HG03175 (cell line): ENCODE results near the gene MED16.

Experiments used
- ATAC-seq: cut with Tn5 transposase; IDR thresholded peaks from one replicate; pipeline ENCODE4 v1.9.1; 2021; ENCODE audit warnings: mild to moderate bottlenecking, moderate library complexity; ENCODE audit not compliant: unreplicated experiment

MED16 gene

DNA sequence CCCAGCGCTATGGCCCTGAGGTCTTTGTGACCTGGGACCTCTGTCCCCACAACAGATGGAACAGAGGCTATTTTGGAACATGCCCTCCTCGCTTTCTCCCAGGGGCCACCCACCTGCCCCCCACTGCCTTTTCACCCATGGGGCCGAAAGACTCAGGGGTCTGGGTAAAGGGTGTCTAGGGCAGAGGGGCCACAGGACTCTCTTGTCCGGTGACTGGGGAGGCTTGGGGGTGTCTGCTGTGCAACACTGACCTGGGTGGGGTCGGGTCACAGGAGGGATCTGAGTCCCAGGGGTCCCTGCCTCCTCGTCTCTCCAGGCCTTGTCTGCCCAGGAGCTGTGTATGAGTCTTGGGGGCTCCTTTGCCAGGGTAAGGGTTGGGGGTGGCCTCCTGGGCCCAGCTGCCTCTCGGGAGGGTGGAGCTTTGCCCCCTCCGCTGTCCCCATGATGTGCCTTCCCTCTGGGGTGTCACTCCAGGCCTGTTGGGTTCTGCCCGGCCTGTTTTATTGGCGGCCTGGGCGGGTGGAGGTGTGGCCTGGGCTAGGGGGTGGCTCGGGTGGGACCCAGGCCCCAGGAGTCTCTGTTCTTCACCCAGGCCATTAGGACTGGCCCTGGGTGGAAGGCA, 34.9 kb upstream of the MED16 start:
- no peak for ATAC-seq

DNA sequence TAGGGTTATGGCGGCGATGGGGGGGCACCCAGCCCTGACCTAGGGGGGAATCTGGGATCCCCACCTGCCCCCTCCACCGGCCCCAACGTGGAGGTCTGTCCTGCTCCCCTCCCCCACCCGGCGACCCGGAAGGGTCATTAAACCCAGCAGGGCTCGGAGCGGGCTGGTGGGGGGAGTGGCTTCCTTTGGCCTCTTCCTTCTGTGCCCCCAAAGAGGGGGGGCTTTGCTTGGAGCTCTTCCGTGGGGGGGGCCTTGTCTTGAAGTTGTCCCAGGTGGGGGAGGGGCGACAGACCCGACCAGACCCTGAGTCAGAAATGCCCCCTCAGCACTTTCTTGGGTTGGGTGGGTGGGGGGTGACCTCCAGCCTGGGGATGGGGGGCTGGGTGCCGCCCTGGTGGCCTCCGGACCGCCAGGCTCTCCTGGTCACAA, 34.4 kb upstream of the MED16 start:
- no peak for ATAC-seq

DNA sequence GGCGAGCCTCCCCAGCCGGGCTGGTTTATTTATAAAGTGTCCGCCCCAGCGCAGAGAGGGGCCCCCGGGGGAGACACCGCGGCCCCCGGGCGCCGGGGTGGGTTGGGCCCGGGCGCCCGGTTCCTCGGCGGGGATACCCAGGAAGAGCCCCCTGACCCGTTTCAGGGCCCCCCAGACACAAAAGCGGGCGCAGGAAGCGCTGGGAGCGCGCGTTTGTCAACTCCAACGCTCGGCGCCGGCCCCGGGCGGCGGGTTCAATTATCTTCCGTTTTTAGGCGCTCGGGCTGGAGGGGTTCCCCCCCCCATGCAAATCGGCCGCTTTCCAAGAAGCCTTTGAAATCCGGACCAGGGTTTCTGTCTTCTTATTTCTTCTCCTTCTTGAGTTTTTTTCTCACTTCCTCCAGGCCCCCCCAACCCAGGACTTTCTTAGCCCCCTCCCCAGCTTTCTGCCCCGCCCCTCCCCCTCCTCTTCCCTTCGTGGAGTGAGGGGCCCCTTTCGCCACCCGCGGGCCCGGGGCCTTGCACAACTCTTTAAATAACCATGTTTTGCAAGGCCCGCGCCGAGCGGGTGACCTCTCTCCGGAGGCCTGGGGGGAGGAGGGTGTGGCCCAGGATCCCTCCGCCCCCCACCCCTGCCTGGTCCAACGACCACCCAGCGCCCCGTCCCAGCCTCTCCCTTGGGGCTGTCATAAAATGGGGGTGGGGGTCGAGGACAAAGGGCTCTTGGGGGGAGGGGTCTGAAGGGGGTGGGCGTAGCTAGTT, 33.8 kb upstream of the MED16 start:
- no peak for ATAC-seq

DNA sequence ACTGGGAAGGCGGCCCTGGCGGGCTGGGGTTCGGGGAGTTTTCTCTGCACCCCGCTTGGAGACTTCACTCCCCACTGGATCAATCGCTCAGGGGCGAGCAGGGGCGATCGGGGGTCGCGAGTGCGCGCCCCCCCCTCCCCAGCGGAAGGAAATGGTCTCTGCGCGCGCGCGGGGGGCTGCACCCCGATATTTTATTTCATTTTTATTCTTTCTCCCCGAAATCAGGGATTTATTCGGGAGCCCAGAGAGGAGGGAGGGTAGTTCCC, 33.3 kb upstream of the MED16 start:
- no peak for ATAC-seq

- ATAC-seq = peak; percentile 62
These were observed 32.7 kb upstream of the MED16 start, which contains the start of gene ARID3A for GRCh38 chr19:925526-926322. Gene ARID3A, plus strand, starts transcription at chr19:926035. Its CDS starts 3,494 bp downstream, at chr19:929529.

DNA sequence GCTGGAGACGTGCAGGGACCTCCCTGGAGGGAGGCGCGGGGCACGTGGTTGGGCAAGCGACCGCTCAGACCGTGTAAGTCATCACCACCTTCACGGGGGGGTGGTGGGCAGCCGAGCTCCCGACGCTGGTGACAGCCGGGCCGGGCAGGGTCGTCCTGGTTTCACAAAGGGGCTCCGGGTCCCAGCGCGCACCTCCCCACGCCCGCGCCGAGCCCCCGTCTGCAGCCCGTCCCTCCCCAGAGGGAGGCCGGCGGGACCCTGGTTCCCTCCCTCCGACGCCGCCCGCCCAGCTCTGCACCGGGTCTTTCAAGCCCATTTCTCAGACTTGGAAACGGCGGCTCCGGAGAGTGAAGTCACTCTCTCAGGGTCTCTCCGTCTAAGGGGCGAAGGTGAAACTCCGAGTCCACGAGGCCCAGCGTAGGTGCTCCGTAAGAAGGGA, 32.1 kb upstream of the MED16 start:
- ATAC-seq = peak; percentile 43

DNA sequence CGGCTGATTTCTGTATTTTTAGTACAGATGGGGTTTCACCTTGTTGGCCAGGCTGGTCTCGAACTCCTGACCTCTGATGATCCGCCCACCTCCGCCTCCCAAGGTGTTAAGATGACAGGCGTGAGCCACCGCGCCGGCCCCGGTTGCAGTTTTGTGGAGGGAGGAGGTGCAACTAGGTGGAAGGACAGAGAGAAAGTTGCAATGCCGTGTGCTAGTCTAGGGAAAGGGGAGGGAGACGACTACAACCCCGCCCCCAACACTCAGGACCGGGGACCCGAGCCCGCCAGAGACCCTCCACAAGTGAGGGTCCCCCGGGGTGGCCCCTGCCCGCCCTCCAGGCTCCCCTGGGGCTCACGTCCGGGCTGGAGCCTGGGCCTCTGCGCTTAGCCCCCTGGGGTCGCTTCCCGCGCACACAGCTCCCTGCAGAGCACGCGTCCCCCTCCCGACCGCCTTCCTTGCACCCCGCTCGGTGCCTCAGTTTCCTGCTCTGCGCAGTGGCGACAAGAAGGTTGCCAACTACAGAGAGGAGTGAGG, 31.6 kb upstream of the MED16 start:
- no peak for ATAC-seq

DNA sequence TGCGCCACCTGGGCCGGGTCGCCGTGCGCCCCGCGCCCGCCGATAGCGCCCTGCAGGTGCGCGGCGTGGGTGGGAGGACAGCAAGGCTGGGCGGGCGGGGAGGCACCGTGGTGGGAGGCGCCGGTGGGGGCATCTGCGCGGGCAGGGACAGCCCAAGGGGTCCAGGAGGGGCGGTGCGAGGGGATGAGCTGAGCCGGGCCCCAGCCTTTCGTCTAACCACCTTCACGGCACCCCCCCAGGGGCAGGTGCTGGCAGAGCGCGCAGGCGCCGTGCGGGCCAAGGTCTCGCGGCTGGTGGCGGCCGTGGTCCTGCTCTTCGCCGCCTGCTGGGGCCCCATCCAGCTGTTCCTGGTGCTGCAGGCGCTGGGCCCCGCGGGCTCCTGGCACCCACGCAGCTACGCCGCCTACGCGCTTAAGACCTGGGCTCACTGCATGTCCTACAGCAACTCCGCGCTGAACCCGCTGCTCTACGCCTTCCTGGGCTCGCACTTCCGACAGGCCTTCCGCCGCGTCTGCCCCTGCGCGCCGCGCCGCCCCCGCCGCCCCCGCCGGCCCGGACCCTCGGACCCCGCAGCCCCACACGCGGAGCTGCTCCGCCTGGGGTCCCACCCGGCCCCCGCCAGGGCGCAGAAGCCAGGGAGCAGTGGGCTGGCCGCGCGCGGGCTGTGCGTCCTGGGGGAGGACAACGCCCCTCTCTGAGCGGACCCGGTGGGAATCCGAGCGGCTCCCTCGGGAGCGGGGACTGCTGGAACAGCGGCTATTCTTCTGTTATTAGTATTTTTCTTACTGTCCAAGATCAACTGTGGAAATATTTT, 27.3 kb upstream of the MED16 start:
- ATAC-seq = no peak

- ATAC-seq = no peak
These were observed 26.4 kb upstream of the MED16 start for GRCh38 chr19:919199-920050.

DNA sequence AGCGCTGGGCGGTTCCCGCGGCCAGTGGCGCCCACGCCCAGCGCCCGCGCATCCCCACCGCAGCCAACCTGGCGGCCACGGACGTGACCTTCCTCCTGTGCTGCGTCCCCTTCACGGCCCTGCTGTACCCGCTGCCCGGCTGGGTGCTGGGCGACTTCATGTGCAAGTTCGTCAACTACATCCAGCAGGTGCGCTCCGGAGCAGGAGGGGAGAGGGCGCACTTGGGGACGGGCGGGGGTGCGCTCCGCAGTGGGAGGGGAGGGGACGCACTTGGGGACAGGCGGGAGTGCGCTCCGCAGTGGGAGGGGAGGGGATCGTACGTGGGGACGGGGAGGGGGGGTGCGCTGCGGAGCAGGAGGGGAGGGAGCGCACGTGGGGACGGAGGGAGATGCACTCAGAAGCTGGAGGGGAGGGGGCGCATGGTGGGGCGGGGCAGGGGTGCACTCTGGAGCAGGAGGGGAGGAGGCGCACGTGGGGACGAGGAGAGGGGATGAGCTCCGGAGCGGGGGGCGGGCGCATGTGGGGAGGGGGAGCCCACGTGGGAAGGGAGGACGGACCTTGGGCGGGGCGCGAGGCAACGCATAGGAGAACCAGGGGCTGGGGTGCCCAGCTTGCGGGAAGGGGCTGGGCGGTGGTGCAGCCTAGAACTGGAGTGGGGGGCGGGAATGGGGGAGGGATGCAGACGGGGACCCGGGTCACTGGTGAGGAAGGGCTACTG, 25.7 kb upstream of the MED16 start:
- no peak for ATAC-seq

DNA sequence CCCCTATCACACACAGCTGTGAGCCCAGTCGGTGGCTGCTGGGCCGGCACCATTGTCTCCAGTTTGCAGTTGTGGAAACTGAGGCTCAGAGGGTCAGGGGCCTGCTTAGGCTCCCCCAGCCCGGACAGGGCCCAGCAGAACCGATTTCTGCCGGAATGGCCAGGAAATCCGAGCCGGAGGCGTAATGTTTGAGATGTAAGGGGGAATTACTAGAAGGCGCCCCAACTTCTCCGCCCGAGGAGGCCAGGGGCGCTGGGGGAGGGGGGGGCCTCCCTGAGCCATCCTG, 25.1 kb upstream of the MED16 start:
- no peak for ATAC-seq

DNA sequence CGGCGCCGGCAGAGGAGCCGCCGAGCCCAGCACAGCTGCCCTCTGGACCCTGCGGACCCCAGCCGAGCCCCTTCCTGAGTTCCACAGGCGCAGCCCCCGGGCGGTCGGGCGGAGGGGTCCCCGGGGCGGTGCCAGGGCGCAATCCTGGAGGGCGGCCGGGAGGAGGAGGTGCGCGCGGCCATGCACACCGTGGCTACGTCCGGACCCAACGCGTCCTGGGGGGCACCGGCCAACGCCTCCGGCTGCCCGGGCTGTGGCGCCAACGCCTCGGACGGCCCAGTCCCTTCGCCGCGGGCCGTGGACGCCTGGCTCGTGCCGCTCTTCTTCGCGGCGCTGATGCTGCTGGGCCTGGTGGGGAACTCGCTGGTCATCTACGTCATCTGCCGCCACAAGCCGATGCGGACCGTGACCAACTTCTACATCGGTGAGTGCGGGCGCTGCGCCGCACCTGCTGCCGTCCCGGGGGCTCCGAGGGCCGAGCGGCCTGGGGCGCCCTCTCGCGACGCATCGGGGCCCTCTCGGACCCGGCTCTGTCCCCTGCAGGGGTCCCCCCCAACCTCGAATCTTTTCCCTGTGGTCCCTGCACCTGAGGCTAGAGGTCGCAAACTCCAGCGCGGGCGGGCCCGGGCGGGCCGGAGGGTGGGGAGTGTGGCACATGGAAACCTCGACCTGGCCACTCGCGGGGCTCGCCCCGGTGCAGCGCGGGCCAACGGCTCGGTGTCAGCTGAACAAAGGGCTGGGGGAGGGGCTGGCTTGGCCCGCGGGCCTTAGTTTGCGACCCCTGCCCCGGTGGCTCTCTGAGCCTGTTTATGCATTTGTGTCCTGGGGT, 24.6 kb upstream of the MED16 start, which contains the start of gene KISS1R:
KISS1R (plus strand) TSS at position 11 of the 829 bp plus-strand sequence; CDS start at position 181, 170 bp downstream.
- no peak for ATAC-seq

GRCh38 chr19:916645-917322, 23.8 kb upstream of the MED16 start:
- ATAC-seq = no peak

GRCh38 chr19:913080-913748, 20.2 kb upstream of the MED16 start, which contains the start of gene R3HDM4:
Gene R3HDM4, minus strand, starts transcription at chr19:913219. Its CDS starts 62 bp downstream, at chr19:913157.
- ATAC-seq = peak; percentile 57

DNA sequence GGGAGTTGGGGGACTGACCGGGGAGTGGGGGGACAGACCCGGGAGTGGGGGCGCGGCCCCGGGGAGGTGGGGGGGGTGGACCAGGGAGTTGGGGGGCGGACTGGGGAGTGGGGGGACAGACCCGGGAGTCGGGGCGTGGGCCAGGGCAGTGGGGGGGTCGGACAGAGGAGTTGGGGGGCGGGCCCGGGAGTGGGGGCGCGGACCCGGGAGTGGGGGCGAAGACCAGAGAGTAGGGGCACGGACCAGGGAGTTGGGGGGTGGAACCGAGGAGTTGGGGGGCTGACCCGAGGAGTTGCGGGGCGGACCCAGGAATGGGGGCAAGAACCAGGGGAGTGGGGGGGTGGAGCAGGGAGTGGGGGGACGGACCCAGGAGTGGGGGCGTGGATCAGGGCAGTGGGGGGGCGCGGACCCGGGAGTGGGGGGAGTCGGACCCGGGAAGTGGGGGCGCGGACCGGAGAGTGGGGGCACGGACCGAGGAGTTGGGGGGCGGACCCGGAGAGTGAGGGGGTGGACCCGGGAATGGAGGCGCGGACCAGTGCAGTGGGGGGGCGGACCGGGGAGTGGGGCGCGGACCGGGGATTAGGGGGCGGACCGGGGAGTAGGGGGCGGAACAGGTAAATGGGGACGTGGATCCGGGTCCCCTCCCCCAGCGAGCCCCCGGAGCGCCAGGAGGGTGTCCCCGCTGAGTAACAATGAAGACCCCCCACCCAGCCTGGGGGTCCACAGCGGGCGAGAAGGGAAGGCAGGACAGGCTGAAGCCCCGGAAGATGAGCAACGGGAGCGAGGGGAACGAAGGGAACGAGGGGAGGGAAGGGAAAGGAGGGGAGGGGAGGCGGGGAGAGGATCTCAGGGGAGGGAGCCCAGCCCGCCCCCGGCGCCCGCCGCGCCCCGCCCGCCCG, 19.4 kb upstream of the MED16 start:
- peak; percentile 7 for ATAC-seq
